Measurements from ENCODE around the gene SLC26A6.

Gene SLC26A6

DNA sequence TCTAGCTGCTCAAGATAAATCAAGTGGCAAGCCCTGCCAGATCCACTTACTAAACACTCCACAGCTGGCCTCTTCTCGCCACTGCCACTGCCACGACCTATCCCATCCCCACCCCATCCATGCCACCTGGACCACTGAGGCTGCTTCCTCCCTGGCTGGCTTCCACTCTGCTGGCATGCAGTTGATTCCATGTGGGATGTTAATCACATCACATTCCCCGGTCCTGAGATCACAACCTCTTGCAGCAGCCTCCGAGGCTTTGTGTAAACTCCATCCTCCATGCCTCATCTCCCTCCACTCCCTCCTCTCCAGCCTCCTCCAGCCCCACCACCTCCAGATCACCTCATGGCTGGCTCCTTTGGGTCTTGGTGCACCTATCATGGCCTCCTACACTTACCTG is 42.8 kb upstream of the SLC26A6 start:
- H3K27me3 ChIP-seq (ENCODE audit: insufficient read depth, low read length), result no peaks in the 10 kb centered on the region
- no peak overlapping the region for H3K27ac ChIP-seq (ENCODE audit: low read length)
- peaks cover 80% of the 10 kb centered on the region for H3K36me3 ChIP-seq (ENCODE audit: insufficient read depth, low read depth, low read length)
- H3K4me1 ChIP-seq (ENCODE audit: insufficient read depth, low read length), result no peaks in the 10 kb centered on the region
- no peak overlapping the region for H3K9ac ChIP-seq (ENCODE audit: low read depth, low read length)
- no peaks in the 10 kb centered on the region for H3K9me3 ChIP-seq (ENCODE audit: insufficient read depth, low read depth, low read length)
- no peak overlapping the region for H3K4me3 ChIP-seq (ENCODE audit: low read length)

DNA sequence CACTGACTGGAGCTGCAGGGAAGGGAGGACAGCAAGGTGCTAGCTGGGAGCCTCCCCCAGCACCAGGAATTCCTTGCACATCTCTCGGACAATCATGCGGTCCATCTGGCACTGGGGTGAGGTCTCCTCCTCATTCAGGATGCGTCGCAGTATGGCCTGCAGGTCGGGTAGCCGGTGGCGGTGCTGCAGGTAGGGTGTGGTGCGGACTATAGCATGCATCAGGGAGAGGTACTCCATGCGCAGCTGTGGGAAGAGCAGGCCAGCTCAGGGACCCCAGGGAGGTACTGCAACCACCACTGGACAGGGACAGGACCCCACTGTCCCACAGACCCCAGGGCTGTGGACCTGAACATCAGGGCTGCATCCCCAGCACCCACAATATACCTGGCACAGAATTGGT is 39.2 kb upstream of the SLC26A6 start:
- no peaks in the 10 kb centered on the region for H3K4me1 ChIP-seq (ENCODE audit: insufficient read depth, low read length)
- H3K9ac ChIP-seq (ENCODE audit: low read depth, low read length), result no peak overlapping the region
- no peaks in the 10 kb centered on the region for H3K27me3 ChIP-seq (ENCODE audit: insufficient read depth, low read length)
- H3K4me3 ChIP-seq (ENCODE audit: low read length), result no peak overlapping the region
- no peaks in the 10 kb centered on the region for H3K9me3 ChIP-seq (ENCODE audit: insufficient read depth, low read depth, low read length)
- no peak overlapping the region for H3K27ac ChIP-seq (ENCODE audit: low read length)
- peaks cover 68% of the 10 kb centered on the region for H3K36me3 ChIP-seq (ENCODE audit: insufficient read depth, low read depth, low read length)

DNA sequence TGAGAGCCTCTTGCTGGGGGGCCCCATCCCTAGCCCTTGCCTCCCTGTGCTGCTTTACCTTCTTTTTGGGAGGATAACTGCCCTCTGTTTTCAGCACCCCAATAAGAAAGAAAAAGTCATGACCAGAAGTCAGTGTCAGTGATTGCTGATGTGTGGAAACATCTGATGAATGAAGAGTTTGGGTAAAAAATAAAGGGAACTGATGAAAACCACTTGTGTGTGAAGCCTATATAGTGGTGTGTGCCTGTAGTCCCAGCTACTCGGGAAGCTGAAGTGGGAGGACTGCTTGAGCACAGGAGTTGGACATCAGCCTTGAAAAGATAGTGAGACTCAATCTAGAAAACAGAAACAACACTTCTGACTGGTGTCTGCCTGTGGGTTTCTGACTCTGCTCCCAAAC is 37.3 kb upstream of the SLC26A6 start:
- Histone ChIP-seq H3K36me3 (ENCODE audit: insufficient read depth, low read depth, low read length) (peaks cover 48% of the 10 kb centered on the region), H3K9ac (ENCODE audit: low read depth, low read length) (no peak overlapping the region), H3K27ac (ENCODE audit: low read length) (no peak overlapping the region), H3K9me3 (ENCODE audit: insufficient read depth, low read depth, low read length) (no peaks in the 10 kb centered on the region), H3K27me3 (ENCODE audit: insufficient read depth, low read length) (no peaks in the 10 kb centered on the region), H3K4me1 (ENCODE audit: insufficient read depth, low read length) (no peaks in the 10 kb centered on the region), H3K4me3 (ENCODE audit: low read length) (no peak overlapping the region)

DNA sequence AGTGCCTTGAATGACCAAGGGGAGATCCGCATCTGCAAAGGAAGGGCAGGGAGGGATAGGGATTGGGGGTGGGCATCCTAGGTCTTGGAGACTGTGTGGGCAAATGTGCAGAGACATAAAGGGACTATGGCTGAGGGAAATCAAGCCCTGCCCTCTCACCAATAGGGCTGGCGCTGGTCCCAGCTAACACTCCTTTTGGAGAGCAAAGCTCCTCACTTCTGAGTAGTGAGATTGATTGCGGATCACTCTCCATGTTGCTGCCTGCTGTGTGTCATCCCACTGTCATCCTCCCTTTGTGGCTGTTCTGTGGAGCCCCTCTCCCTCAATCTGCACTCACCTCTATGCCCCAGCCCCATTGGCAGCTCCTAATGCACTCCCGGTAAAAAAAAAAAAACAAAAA is 29.7 kb upstream of the SLC26A6 start:
- Histone ChIP-seq H3K9me3 (ENCODE audit: insufficient read depth, low read depth, low read length) (no peaks in the 10 kb centered on the region), H3K36me3 (ENCODE audit: insufficient read depth, low read depth, low read length) (peaks cover 5% of the 10 kb centered on the region), H3K9ac (ENCODE audit: low read depth, low read length) (peak overlapping the region; percentile 51; the same call in 1 of the 2 replicates), H3K27ac (ENCODE audit: low read length) (no peak overlapping the region), H3K4me3 (ENCODE audit: low read length) (no peak overlapping the region), H3K27me3 (ENCODE audit: insufficient read depth, low read length) (no peaks in the 10 kb centered on the region), H3K4me1 (ENCODE audit: insufficient read depth, low read length) (peaks cover 7% of the 10 kb centered on the region; the same call in 1 of the 2 replicates)

DNA sequence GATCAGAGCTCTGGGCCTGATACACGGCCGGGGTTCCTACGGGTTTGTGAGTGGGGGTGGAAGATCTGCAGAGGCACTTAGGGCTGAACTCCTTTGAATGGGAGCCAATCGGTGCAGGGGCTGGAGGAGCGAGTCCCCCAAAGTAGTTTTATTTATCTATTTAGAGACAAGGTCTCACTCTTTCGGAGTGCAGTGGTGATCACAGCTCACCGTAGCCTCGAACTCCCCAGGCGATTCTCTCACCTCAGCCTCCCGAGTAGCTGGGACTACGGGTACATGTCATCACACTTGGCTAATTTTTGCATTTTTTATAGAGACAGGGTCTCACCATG is 29.0 kb upstream of the SLC26A6 start:
- peaks cover 12% of the 10 kb centered on the region for H3K36me3 ChIP-seq (ENCODE audit: insufficient read depth, low read depth, low read length)
- no peaks in the 10 kb centered on the region for H3K9me3 ChIP-seq (ENCODE audit: insufficient read depth, low read depth, low read length)
- H3K27me3 ChIP-seq (ENCODE audit: insufficient read depth, low read length), result no peaks in the 10 kb centered on the region
- peaks cover 7% of the 10 kb centered on the region; the same call in 1 of the 2 replicates for H3K4me1 ChIP-seq (ENCODE audit: insufficient read depth, low read length)
- H3K9ac ChIP-seq (ENCODE audit: low read depth, low read length), result peak overlapping the region; percentile 51; the same call in 1 of the 2 replicates
- peak overlapping the region; percentile 85; the same call in 1 of the 2 replicates for H3K4me3 ChIP-seq (ENCODE audit: low read length)
- H3K27ac ChIP-seq (ENCODE audit: low read length), result no peak overlapping the region

DNA sequence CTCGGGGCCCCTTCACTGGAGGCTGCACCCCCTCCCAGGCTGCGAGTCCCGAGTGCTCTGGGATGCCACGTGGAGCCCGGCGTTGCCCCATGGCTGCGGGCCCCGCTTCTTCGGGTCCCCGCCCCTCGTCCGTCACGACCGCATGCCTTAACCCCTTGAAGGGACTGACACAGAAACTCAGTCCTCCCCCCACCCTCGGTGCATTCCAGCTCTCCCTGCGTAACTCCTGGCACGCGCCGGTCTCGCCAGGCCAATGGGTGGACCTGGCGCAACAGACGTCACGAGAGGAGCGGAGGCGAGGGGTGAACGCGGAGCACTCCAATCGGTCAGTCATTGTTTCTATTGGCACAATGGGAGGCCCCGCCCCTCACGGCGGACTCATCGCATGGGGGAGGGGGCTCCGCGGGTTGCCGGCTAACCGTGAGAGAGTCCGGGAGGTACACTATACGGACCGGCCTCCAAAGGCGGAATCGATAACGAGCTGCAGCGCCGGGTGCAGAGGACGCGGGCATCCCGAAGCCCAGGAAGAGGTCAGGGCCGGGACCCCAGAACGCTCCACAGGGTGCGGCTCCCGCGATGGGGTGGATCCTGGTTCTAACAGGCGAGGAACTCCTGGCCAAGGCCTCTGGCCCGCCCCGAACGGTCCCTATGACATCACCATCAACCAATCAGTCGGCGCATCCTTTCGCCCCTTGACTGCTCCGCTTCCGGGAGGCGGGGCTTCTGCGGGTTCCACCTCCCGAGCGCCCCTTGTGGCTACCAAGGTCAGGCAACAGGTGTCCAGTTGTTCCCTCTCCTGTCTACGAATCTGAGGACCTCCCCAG is 28.4 kb upstream of the SLC26A6 start:
- peak overlapping the region; percentile 97 for H3K27ac ChIP-seq (ENCODE audit: low read length)
- H3K4me1 ChIP-seq (ENCODE audit: insufficient read depth, low read length), result peaks cover 7% of the 10 kb centered on the region; the same call in 1 of the 2 replicates
- peaks cover 14% of the 10 kb centered on the region for H3K36me3 ChIP-seq (ENCODE audit: insufficient read depth, low read depth, low read length)
- H3K9me3 ChIP-seq (ENCODE audit: insufficient read depth, low read depth, low read length), result no peaks in the 10 kb centered on the region
- H3K27me3 ChIP-seq (ENCODE audit: insufficient read depth, low read length), result no peaks in the 10 kb centered on the region
- H3K4me3 ChIP-seq (ENCODE audit: low read length), result peak overlapping the region; percentile 85
- H3K9ac ChIP-seq (ENCODE audit: low read depth, low read length), result peak overlapping the region; percentile 99

DNA sequence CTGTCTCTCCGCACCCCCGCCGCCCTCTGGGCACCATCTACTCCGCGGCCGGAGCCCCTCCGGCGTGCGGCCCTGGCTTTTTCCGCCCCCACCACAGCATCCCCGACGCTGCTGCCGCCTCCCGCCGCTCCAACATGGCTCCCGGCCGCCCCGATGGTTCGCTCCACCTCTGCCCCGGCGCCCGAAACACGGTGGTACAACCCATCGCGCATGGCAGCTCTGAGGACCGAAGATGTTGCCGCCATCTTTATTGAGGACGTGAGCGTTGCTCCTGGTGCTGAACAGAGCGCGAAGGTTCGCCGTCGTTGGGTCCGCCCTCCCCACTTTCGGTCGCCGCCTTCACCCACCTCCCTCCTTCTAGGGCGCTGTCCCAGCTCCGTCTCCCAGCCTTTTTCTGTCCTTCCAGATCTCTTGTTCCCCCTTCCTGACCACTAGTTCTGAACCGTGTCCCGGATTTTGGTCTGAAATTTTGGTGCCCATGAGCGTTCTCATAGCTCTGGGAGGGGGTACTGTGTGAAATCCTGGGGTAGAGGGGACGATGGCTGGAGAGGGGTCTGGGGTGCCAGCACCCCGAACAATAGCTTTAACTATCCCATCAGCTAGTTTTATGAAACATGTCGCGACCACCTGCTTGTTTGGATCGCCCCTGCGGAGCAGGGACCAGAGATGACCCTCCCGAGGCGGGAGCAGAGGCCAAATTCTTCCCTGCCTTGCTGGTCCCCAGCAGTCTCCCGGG is 27.7 kb upstream of the SLC26A6 start, which contains the start of gene CELSR3:
CELSR3 (minus strand) TSS at position 134 of the 736 bp plus-strand sequence. CDS start 252 bp downstream, outside the sequence.
- Histone ChIP-seq H3K9ac (ENCODE audit: low read depth, low read length) (peak within 1 kb of the TSS; percentile 99), H3K4me3 (ENCODE audit: low read length) (peak within 1 kb of the TSS; percentile 85), H3K27me3 (ENCODE audit: insufficient read depth, low read length) (no peaks in the 10 kb centered on the region), H3K36me3 (ENCODE audit: insufficient read depth, low read depth, low read length) (peaks cover 20% of the 10 kb centered on the region), H3K9me3 (ENCODE audit: insufficient read depth, low read depth, low read length) (no peaks in the 10 kb centered on the region), H3K27ac (ENCODE audit: low read length) (peak within 1 kb of the TSS; percentile 97), H3K4me1 (ENCODE audit: insufficient read depth, low read length) (peaks cover 7% of the 10 kb centered on the region; the same call in 1 of the 2 replicates)

DNA sequence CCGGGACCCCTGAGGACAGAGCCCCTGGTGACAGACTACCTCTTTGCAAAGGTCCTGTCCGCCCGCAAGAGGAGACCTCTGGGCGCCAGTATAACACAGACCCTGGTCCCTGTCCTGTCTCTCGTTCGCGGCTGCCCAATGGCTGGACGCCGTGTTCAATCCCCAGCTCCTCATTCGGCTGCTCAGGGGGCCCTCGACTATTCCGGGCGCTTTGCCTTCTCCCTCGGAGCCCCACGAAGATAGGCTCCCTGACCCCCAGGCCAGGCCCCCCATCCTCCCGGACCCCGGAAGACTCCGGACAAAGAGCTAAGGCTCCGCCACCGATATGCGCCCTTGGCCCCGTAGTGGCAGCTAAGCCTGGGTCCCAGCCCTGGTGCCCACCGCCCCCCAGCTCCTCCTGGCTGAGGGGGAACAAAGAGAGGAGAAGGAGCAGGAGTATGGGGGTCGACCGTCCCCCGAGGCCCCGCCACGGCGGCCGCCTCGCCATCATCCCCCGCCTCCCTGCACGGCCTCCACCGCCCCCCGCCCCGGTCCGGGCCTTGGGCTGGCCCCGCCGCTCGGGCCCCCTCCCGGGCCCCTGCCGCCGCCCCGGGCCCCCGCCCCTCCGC is 27.0 kb upstream of the SLC26A6 start:
- H3K4me3 ChIP-seq (ENCODE audit: low read length), result peak overlapping the region; percentile 85
- no peak overlapping the region; the same call in 1 of the 2 replicates for H3K9ac ChIP-seq (ENCODE audit: low read depth, low read length)
- no peak overlapping the region for H3K27ac ChIP-seq (ENCODE audit: low read length)

DNA sequence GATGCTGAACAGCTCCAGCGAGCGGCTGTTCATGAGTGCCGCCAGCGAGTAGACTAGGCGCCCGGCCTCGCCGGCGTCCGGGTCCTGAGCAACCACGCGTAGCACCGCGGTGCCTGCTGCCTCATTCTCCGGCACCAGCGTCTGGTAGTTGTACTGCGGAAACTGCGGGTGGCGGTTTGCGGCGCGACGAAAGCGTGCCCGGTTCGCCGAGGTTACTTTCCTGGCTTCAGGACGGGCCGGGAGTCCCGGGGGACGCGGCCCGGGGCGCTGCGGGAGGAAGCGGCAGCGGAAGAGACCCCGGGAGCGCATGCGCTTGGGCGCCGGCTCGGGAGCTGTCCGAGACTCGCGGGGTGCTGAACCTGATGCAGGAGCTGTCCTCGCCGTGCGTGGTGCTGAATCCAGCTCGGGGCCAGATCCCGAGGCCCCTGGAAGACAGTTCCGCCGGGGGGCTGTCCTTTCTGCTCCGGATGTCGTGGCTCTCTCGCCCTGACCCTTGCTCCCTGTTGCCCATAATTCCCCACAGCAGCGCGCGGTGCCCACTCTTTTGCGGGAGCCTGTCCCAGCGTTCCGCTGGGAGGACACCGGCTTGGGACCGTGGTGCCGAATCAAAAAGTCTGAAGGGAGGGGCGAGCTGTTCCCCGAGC is 26.4 kb upstream of the SLC26A6 start:
- Histone ChIP-seq H3K27me3 (ENCODE audit: insufficient read depth, low read length) (no peaks in the 10 kb centered on the region), H3K4me3 (ENCODE audit: low read length) (peak overlapping the region; percentile 85), H3K4me1 (ENCODE audit: insufficient read depth, low read length) (peaks cover 7% of the 10 kb centered on the region; the same call in 1 of the 2 replicates), H3K36me3 (ENCODE audit: insufficient read depth, low read depth, low read length) (peaks cover 21% of the 10 kb centered on the region), H3K27ac (ENCODE audit: low read length) (no peak overlapping the region), H3K9ac (ENCODE audit: low read depth, low read length) (no peak overlapping the region), H3K9me3 (ENCODE audit: insufficient read depth, low read depth, low read length) (no peaks in the 10 kb centered on the region)

More for the DNA sequence above, 27.0 kb upstream of the SLC26A6 start:
- Histone ChIP-seq H3K27me3 (ENCODE audit: insufficient read depth, low read length) (no peaks in the 10 kb centered on the region), H3K36me3 (ENCODE audit: insufficient read depth, low read depth, low read length) (peaks cover 21% of the 10 kb centered on the region), H3K4me1 (ENCODE audit: insufficient read depth, low read length) (peaks cover 7% of the 10 kb centered on the region; the same call in 1 of the 2 replicates), H3K9me3 (ENCODE audit: insufficient read depth, low read depth, low read length) (no peaks in the 10 kb centered on the region)

DNA sequence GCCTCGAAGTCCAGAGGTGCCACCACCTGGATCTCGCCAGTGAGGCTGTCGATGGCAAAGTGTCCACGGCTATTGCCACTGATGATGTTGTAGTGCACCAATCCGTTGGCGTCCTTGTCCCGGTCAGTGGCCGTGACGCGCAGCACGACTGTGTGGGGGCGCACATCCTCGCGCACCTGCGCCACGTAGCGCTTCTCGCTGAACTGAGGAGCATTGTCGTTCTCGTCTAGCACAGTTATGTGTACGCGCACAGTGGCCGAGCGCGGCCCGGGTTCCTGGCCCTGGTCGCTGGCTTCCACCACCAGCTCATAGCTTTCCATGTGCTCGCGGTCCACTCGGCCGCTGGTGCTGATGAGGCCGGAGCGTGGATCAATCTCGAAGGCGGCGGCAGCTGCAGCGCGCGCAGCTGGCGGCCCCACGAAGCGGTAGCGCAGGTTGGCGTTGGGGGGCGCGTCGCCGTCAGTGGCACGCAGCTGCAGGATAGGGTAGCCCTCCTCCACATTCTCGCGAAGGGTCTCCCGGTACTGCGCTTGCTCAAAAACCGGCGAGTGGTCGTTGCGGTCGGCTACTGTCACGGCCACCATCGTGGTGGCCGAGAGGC is 25.6 kb upstream of the SLC26A6 start:
- H3K9me3 ChIP-seq (ENCODE audit: insufficient read depth, low read depth, low read length), result no peaks in the 10 kb centered on the region
- no peak overlapping the region for H3K27ac ChIP-seq (ENCODE audit: low read length)
- H3K9ac ChIP-seq (ENCODE audit: low read depth, low read length), result no peak overlapping the region
- peaks cover 21% of the 10 kb centered on the region for H3K36me3 ChIP-seq (ENCODE audit: insufficient read depth, low read depth, low read length)
- H3K4me3 ChIP-seq (ENCODE audit: low read length), result peak overlapping the region; percentile 62; the same call in 1 of the 2 replicates
- H3K4me1 ChIP-seq (ENCODE audit: insufficient read depth, low read length), result peaks cover 7% of the 10 kb centered on the region; the same call in 1 of the 2 replicates
- no peaks in the 10 kb centered on the region for H3K27me3 ChIP-seq (ENCODE audit: insufficient read depth, low read length)
